Retinal pigment epithelial cell (primary cell): ENCODE measurements around the gene RAPGEF6.
A peak's percentile ranks its signal among the peaks of the same experiment; 100 is the strongest.
"Not testable (repeated sequence)": the region's sequence is repeated elsewhere in the genome, so short reads cannot be mapped to it uniquely, and the experiment has no call there.

Experiments used
- DNase-seq: peaks from one replicate; pipeline ENCODE4 v3.0.0-alpha.2; 2010; ENCODE audit warnings: low read depth
- H3K4me3 ChIP-seq: 2 replicates; pipeline ENCODE4 v1.5.1; 2011; ENCODE audit warnings: mild to moderate bottlenecking, low read length, control low read depth, moderate library complexity
- TF ChIP-seq, protein P1 (sequence below): conservative IDR thresholded peaks from 2 replicates; pipeline ENCODE4 v1.5.1; 2011; ENCODE audit warnings: low read depth, low read length, control low read depth, inconsistent platforms

The RAPGEF6 gene

DNA sequence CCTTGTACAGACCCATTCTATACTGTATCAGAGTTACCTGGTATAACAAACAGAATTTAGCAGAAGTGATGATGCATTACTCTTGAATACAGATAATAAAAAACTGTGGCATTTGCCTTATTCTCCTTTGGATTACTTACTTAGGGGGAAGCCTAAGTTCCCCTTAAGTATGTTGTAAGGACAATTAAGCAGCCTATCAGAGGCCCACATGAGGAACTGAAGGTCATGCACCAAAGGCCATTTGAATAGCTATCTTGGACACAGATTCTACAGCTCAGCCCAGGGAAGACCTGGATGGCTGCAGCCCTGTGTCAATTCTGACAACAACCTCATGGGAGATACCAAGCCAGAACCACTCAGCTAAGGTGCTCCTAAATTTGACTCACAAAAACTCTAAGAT, 125.2 kb downstream of the RAPGEF6 start:
- TF ChIP-seq, protein P1, sequence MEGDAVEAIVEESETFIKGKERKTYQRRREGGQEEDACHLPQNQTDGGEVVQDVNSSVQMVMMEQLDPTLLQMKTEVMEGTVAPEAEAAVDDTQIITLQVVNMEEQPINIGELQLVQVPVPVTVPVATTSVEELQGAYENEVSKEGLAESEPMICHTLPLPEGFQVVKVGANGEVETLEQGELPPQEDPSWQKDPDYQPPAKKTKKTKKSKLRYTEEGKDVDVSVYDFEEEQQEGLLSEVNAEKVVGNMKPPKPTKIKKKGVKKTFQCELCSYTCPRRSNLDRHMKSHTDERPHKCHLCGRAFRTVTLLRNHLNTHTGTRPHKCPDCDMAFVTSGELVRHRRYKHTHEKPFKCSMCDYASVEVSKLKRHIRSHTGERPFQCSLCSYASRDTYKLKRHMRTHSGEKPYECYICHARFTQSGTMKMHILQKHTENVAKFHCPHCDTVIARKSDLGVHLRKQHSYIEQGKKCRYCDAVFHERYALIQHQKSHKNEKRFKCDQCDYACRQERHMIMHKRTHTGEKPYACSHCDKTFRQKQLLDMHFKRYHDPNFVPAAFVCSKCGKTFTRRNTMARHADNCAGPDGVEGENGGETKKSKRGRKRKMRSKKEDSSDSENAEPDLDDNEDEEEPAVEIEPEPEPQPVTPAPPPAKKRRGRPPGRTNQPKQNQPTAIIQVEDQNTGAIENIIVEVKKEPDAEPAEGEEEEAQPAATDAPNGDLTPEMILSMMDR = no peak
- no peak for DNase-seq
- no peak overlapping the region for H3K4me3 ChIP-seq

DNA sequence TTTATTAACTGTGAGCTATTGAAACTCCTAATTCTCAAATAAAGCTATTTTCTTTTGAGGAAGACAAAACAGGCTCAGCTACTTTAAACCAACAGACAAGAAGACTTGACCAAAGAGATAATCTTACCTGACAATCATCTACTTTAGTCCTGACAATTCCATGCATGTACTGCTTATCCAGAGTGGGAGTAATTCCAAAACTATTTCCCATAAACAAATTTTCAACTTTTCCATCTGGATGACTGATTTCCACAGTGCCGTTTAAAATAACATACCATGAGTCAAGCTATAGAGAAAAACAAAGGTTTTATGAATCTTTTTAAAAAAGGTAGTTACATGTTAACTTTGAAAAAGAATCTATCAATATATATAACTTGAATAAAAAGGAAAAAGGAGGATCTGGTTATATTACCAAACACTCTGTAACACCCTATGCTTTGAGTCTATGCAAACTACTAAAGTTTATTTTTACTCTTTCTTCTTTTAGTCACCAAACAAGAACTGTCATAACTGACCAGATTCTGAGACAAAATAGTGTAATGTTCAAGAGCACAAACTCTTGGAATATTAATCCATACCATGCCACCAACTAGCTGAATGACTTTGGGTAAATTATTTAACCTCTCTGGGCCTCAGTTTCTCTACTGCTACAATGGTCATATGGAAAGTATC, 129.7 kb downstream of the RAPGEF6 start:
- no peak overlapping the region for H3K4me3 ChIP-seq
- TF ChIP-seq, protein P1 = no peak
- peak; percentile 1 for DNase-seq

DNA sequence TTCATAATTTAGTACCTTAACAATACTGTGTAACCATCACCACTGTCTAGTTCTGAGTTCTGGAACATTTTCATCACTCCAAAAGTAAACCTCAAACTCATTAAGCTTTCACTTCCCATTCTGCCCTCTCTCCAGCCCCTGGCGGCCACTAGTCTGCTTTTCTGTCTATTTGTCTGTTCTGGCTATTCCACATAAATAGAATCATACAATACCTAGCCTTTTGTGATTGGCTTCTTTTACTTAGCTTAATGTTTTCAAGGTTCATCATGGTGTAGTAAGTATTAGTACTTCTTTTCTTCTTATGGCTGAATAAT, 138.7 kb downstream of the RAPGEF6 start:
- TF ChIP-seq, protein P1 = no peak
- no peak for DNase-seq
- no peak overlapping the region for H3K4me3 ChIP-seq

DNA sequence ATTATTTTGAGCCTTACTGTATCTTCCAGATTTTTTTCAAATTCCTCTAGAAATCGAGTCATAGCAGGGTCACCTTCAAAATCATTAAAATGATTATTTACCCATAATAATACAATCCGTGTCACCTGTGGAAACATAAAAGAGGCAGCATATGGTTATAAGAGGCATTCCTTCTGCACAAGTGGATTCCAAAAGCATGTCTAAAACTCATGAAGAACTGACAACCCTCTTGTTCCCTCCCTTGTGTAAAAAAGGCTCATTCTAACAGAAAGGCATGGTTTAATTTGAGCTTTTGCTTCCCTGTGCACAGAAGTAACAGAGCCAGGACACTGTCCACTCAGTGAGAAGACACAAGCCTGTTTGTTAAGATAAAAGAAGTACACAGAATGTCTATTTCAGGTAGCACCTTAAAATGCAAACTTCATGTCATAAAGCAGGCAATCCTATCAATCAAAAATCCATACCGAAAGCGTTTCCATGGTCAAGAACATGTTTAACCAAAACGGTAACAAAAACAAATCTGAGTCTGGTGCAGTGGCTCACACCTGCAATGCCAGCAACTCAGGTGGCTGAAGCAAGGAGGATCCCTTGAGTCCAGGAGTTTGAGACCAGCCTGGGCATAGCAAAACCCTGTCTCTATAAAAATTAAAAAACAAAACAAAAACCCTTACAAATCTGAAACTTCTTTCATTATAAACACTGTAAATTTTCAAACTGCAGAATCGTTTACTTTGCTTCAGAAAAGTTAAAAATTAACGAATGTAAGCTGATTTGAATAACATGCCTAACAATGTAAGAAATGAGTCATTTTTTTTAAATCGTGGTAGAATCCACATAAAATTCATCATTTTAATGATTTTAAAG, 139.3 kb downstream of the RAPGEF6 start:
- H3K4me3 ChIP-seq = no peak overlapping the region
- no peak for DNase-seq
- TF ChIP-seq, protein P1 = no peak

DNA sequence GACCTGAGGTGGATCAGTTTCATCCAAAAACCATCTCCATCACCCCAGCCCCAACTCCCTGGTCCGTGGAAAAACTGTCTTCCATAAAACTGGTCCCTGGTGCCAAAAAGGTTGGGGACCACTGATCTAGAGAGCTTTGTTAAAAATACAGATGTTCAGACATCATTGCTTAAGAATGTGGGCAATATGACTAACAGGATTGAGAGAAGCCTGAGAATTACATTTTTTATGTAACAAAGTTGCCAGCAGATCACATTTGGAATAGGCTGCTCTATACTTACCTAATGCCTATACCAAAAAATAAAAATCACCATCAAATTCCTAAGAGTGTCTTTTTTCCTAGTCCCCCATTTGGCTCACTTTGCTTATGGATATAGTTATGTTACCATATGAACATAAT, 143.3 kb downstream of the RAPGEF6 start:
- no peak for DNase-seq
- H3K4me3 ChIP-seq = no peak overlapping the region
- TF ChIP-seq, protein P1 = no peak

DNA sequence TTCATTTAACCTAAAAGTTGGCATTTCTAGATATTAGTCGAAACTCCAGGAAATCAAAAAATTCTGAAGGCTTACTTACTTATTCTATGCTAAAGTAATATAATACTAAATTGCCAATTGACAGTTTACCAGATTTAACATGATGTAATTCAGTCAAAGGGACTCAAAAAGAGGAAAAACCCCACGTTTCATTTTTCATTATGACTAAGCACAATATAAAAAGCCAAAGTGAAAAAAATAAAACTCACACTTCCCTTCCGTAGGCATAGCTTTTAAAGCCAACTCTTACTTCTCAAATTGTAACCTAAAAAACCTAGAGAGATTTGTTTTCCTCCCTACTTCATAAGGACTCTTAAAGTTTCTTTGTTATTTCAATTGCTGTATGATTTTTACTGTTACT, 146.6 kb downstream of the RAPGEF6 start:
- TF ChIP-seq, protein P1 = no peak
- no peak overlapping the region for H3K4me3 ChIP-seq
- no peak for DNase-seq

DNA sequence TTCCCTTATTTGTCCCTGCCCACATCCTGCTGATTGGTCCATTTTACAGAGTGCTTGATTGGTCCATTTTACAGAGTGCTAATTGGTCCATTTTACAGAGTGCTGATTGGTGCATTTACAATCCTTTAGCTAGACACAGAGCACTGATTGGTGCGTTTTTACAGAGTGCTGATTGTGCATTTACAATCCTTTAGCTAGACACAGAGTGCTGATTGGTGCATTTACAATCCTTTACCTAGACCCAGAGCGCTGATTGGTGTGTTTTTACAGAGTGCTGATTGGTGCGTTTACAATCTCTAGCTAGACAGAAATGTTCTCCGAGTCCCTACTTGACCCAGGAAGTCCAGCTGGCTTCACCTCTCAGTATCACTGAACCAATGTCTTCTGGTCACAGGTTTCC, 147.7 kb downstream of the RAPGEF6 start:
- not testable (repeated sequence) for H3K4me3 ChIP-seq, DNase-seq
